Measurements from ENCODE around the gene SCML1.
"Not testable (repeated sequence)": the region's sequence is repeated elsewhere in the genome, so short reads cannot be mapped to it uniquely, and the experiment has no call there.

SCML1 gene

DNA sequence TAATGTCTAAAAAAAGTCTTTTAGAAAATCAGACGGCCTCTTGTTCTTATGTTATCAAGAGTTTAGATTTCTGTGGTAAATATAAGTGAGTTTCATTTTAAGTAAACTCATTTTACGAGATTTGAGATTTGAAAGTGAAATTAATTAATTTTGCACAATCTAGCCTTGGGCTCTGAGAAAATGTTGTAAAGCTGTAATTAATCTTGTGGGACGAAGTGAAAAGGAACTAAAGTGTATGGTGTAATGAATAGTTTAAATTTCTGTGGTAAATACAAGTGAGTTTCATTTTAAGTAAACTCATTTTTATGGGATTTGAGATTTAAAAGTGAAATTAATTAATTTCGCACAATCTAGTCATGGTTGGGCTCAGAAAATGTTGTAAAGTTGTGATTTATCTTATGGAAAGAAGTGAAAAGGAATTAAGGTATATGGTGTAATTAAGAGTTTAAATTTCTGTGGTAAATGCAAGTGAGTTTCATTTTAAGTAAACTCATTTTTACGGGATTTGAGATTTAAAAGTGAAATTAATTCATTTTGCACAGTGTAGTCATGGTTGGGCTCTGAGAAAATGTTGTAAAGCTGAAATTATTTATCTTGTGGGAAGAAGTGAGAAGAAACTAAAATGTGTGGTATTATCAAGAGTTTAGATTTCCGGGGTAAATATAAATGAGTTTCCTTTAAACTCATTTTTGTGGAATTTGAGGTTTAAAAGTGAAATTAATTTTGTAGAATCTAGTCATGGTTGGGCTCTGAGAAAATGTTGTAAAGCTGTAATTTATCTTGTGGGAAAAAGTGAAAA, 1.6 kb downstream of the SCML1 start:
- DNase-seq (ENCODE audit: low spot score) = no peak

DNA sequence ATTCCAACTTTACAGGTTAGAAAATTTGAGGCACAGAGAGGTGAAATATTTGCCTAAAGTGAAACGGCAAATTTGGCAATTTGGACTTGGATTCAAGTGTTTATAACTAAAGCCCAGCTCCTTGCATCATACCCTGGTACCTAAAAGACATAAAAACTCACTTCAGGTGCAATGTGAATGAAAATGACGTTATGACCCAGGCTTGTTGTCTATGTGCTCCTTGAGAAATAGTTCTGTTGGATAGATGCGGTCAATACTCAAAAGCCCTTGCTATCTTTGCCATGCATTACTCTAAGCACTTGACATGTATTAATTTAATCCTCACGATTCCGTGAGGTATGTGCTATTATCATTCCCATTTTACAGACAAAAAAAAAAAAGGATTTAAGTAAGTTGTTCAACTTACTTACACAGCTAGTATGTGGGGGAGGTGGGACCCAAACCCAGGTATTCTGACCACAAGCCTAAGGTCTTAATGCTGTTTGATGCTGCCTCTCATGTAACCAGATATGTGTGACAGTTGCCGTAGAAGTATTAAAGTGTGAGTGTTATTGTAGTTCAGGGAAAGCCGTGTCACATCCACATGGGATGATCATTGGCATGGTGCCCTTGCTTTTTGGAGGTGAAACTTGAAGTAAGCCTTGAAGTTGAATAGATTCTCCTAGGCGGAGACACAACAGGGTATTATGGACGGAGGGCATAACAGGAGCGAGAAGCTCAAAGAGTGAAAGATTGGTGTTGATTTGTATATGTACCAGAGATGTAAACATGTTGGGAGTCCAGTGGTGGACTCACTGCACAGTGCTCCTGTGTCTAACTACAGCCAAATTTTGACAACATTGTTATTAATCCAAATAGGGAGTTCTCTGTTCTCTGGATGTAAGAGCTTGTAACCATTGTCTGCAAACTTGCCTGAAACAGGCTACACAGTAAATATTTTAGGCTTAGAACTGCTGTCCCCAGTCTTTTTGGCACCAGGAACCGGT, 3.1 kb downstream of the SCML1 start:
- DNase-seq (ENCODE audit: low spot score) = no peak

DNA sequence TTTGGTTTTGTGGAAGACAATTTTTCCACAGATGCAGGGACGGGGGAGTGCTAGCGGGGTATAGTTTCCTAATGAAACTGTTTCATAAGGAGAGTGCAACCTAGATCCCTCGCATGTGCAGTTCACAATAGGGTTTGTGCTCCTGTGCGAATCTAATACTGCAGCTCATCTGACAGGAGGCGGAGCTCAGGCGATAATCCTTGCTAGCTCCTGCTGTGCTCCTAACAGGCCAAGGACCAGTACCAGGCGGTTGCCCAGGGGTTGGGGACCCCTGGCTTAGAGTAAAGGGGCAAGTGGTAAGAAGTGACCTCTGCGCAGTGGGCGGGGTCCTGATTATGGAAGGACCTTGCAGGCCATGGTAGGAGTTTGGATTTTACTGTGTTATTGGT, 3.8 kb downstream of the SCML1 start:
- no peak for DNase-seq (ENCODE audit: low spot score)

DNA sequence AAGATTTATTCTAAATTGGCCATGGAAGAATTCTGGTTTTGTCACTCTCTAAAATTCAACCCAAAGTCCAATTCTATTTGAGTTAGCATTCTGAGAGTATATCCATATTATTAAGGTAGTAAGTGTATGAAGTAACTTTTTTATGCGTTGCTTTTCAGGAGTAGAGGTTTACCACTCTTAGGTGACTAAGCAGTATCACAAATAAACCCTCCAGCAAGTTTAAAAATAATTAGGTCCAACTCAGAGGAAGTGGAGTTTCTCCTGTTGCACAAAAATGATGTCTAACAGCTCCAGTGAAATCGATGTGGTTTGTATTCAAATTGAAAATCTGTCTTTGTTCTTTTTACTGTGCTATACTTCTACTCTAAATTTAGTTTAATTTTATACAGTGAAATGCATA, 6.6 kb downstream of the SCML1 start:
- DNase-seq (ENCODE audit: low spot score) = no peak

DNA sequence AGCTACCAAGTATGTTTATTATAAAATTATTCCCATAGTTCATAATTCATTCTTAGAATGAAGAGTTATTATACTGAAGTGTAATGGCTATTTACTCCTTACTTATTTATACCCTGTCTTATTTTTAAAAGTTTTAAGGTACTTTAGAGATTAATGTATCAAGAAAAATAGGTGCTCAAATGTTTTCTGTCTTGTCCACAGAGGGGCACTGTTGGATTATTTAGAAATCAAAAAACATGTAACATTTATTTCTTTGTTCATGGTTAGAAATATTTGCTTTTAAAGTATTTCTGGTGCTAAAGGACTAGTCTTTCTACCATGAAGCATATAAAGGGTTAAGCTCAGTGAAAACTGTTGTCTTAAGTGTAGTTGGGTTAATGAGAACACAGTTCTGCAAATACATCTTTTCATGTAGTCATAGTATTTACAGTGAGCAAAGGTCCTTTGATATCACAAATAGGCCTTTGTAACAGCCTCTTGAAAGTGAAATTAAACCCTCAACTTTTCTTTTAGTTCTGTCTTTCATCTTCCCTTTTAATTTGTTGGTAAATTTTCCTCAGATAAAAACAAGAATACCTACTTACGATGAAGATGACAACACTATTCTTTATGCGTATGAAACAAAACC, 7.7 kb downstream of the SCML1 start:
- DNase-seq (ENCODE audit: low spot score) = peak; percentile 16

DNA sequence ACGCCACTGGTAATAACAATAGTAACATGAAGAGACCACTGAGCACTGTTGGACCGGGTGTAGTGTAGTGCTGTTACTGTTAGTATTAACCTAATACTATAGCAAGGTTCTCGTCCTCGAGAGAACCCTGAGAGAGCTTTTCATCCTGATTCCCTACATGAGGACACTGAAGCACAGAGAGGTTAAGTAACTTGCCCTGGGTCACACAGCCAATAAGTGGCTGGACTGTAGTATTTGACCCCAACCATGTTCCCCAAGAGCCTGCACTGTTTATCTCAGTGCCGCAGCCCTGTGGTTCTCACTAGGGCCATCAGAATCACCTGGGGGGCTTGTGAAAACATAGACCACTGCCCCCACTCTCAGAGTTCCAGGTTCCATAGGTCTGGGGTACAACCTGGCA, 10.4 kb downstream of the SCML1 start:
- no peak for DNase-seq (ENCODE audit: low spot score)

DNA sequence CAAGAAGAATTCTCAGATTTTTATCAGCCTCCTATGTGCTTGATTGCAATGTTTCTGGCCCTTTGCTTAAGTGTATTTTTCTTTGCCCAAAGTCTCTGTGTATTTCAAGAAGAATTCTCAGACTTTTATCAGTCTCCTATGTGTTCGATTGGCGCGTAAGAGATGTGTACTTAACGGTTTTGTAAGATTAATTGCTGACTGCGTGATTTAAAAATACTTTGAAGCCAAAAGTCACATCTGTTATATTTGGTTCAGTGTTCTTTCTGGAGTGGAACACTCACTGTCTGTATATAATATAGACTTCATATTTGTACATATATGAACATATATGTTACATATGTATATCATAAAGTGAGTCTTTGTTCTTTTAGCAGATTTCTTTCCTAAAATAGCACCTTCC, 11.4 kb downstream of the SCML1 start:
- DNase-seq (ENCODE audit: low spot score) = no peak

DNA sequence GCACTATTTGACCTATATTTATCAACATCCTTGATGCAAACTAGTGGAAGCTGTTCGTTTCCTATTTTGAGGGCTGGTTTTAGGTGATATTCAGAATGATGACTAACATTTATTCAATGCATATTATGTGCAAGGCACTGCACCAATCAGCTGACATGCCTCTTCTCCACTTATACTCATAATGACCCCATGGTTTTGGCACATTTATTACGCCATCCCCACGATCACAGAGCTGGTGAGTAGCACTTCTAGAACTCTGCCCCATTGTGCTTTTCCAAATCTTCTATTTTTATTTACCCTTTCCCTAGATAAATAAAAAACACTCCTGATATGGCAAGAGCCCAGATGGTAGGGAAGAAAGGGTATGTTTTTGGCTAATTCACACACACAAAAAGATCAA, 13.1 kb downstream of the SCML1 start:
- no peak for DNase-seq (ENCODE audit: low spot score)

DNA sequence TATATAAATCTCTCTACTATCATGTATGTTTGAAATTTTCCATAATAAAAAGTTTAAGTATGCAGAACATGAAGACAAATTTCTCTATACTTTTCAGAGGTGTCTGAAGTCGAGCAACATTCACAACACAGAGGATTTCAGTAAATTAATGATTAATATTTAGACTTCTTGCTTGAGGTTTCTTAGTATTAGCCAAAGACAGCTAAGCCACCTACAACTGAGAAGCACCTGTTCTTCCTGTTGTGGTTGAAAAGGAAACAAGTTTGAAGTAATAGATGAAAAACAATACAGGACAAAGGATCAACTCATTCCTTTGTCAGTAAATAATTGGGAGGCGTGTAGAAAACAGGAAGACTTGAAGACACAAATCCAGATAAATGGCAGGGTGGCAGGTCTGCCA, 21.1 kb downstream of the SCML1 start:
- DNase-seq (ENCODE audit: low spot score) = no peak

DNA sequence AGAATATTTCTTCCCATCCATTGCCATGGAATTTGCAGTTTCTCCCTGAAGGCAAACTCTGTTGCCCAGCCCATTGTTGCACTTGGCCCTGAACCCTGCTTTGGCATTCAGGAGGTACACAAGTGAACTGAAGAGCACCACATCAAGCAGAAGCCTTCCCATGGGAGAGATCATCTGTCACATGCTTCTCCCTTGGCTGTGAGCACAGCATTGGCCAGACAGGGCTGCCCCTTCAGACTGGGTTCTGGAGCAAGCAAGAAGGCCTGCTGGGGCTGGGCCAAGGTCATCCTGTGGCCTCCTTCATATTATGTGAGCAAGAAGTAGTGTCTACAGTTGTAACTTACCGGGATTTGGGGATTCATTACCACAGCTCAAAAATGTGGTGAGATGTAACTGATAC, 22.7 kb downstream of the SCML1 start:
- DNase-seq (ENCODE audit: low spot score) = no peak

DNA sequence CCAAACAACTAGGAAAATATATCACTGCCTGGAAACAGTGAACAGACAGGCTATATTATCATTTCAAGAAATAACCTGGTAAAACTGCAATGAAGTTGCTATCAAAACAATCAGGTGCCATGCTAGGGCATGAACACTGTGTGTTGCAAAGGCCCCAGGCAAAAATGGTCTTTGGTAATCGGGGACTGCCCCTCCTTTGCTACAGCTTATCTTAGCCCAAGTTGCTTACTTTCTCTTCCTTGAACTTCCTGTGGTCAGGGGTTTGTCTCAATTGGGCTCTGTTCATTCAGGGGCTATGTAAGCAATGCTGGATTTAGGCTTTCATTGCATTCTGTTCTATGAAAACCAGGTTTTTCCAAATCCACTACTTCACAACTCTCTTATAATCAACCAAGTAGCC, 30.4 kb downstream of the SCML1 start:
- no peak for DNase-seq (ENCODE audit: low spot score)

DNA sequence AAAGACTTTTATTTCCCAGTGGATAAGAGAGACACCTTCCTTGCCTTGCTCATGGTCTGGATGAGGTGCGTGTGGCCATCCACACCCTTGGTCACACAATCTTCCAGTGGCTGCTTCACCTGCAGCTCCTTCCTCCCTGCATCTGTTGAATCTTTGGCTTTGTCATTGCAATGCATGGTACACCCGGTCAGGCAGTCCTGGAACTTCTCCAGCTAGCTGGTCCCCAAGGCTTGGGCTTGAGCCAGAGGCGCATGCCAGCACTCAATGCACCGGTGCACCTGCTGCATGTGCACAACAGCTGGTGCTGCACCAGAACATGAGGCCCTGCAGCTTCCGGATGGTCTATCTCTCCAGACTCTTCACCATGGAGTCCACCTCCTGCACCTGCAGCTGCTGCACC, 31.7 kb downstream of the SCML1 start:
- DNase-seq (ENCODE audit: low spot score) = no peak

DNA sequence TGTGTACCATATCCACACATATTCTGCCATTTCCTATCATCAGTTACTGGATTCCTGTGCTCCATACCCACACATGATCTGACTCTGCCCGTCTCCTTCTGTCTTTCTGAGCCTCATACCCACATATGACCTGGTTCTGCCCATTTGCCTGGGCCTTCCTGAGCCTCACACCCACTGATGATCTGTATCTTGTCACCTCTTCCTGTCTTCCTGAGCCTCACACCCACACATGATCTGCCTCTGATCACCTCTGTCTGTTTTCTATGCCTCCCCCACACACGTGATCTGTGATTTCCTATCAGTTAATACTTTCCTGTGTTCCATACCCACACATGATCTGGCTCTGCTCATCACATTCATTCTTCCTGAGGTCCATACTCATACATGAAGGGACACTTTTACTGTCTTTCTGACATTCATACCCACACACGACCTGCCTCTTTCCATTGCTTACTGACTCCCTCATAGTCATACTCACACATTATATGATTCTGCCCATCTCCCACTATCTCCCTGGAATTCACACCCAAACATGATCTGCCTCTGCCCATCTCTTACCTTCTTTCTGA, 32.5 kb downstream of the SCML1 start:
- DNase-seq (ENCODE audit: low spot score) = no peak

DNA sequence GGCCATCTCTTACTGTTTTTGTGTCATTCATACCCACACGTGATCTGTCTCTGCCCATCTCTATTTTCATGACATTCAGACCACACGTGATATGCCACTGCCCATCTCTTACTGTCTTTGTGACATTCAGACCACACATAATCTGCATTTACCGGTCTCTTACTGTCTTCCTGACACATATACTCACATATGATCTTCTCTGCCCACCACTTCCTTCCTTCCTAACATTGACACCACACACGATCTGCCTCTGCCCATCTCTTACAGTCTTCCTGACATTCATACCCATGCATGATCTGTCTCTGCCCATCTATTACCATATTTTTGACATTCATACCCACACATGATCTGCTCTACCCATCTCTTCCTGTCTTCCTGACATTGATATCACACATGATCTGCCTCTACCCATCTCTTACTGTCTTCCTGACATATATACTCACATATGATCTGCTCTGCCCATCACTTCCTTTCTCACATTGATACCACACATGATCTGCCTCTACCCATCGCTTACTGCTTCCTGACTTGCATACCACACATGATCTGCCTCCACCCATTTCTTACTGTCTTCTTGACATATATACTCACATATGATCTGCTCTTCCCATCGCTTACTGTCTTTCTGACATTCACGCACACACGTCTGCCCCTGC, 36.1 kb downstream of the SCML1 start:
- no peak for DNase-seq (ENCODE audit: low spot score)

DNA sequence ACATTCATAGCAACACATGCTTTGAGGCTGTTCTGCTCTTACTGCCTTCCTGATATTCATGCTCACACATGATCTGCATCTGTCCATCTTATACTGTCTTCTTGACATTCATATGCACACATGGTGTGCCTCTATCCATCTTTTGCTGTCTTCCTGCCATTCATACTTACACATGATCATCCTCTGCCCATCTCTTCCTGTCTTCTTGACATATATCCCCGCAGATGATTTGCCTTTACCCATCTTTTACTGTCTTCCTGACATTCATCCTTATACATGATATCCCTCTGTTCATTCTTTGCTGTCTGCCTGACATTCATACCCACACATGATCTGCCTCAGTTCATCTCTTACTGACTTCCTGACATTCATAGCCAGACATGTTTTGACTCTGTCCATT, 36.8 kb downstream of the SCML1 start:
- no peak for DNase-seq (ENCODE audit: low spot score)

DNA sequence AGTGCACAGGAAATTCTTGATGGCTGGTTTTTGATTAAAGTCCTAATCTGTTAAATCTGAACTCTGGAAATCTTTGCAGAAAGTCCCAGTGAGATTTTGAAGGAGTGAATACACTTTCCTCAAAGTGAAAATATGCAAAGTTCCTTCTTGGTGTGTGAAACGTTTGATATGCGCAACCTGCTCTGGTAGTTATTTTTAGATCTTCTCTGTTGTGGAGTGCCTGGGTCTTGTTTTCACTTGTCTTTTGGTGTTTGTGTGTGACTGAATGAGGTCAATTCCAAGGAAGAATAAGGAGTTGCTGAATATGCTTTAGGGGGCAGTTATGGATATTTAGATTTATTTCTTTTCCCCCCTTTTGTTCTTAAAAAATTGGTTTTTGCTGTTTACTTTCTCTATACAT, 41.7 kb downstream of the SCML1 start:
- DNase-seq (ENCODE audit: low spot score) = no peak

DNA sequence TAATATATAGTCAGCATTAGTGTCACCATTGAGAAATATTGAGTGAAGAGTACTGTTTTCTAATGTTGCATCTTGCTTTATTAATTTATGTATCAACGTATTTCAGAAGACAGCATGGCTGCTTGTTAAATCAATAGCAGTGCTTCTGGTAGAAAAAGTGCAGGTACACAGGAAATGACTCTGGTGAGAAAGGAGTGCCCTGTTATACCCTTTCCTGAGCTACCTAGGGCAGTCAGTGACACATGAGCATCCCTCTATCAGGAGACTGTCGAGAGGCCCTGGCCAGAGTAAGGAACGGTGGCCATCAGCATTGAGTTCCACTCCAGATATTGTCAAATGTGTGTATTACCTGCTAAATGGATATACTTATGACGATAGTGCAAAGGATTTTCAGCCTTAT, 42.1 kb downstream of the SCML1 start:
- no peak for DNase-seq (ENCODE audit: low spot score)

DNA sequence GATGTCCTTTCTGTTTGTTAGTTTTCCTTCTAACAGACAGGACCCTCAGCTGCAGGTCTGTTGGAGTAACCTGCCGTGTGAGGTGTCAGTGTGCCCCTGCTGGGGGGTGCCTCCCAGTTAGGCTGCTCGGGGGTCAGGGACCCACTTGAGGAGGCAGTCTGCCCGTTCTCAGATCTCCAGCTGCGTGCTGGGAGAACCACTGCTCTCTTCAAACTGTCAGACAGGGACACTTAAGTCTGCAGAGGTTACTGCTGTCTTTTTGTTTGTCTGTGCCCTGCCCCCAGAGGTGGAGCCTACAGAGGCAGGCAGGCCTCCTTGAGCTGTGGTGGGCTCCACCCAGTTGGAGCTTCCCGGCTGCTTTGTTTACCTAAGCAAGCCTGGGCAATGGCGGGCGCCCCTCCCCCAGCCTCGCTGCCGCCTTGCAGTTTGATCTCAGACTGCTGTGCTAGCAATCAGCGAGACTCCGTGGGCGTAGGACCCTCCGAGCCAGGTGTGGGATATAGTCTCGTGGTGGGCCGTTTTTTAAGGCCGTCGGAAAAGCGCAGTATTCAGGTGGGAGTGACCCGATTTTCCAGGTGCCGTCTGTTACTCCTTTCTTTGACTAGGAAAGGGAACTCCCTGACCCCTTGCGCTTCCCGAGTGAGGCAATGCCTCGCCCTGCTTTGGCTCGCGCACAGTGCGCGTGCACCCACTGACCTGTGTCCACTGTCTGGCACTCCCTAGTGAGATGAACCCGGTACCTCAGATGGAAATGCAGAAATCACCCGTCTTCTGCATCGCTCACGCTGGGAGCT, 49.5 kb downstream of the SCML1 start:
- DNase-seq (ENCODE audit: low spot score) = not testable (repeated sequence)

DNA sequence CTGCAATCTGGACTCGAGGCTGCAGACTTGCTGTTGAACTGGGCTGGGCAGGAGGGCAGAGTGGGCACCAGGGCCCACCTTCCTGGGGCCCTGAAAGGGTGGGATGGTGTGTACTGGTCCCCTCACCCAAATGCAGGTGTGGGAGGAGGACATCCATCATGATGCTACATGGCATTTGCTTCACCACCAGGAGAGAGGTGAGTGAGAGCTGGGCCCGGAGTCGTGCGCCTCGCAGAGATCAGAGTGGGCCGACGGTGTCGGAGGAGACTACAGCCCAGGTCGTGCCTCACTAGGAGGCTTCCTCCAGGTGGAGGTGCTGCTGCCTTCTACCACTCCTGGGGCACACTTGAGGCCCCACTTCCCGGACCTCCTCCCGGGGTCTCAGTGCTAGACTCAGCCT, 50.3 kb downstream of the SCML1 start:
- no peak for DNase-seq (ENCODE audit: low spot score)

DNA sequence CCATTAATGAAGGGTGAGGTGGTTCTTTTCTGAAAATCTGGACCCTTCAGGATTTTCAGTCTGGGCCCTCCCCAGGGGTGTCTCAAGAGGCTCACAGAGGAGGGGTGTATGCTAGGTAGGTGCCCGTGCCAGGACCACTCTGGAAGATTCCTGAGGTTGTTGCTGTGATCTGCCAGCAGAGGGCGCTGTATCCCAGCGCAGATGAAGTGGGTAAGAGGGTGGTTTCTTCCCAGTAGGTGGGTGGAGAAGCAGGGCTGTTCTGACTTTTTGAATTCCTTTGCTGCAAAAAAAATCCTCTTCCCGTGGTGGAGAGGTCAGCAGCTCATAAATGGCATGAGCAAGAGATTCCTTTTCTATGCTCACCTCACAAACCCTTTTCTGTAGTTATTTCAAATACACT, 51.1 kb downstream of the SCML1 start:
- peak; percentile 53 for DNase-seq (ENCODE audit: low spot score)

DNA sequence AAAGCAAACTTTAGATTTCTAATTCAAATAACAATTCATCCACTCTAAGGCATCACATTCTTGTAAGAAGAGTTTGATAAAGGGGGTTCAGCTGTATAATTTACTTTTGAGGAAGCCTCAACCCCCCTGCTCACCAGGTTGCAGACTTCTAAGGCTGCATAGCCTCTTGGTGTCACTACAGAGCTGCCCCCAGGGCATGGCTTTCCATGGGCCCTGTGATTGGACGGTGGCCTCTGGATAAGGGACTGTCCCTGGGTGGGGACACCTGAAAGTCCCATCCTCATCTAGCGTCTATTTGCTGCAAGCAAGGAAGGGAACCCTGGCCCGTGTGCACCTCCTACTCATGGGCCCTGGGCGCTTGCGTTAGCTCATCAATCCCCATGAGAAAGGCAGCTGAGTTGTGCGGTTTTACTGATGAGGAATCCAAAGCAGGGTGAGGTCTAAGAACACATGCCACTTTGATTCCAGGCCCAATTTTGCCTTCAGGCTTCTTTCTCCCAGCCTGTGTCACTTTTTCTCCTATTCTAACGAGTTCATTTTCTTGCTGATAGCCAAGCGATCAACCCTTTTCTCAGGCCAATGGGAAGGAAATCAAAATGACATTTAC, 51.8 kb downstream of the SCML1 start:
- DNase-seq (ENCODE audit: low spot score) = no peak

All from kidney tubule cell (primary cell).